Endothelial cell of umbilical vein (primary cell): ENCODE results near the gene PRR19. TPM values are rescaled to one million over a fixed set of nuclear protein-coding genes. Genes with fewer than 3 reads are reported as not detected.

Source experiments
- BruUV-seq: library from RNA; stranded (reverse); fragments of 400-500 nt; replicated peaks from 2 replicates; lab custom pipeline; 2021; lab: Mats Ljungman, UMichigan
- CTCF ChIA-PET: fragments of 300-600, 350-600 bp; sonication (Branson Sonifier 250); formaldehyde crosslinking; loops from one replicate; lab custom pipeline; 2021; ENCODE audit warnings: antibody characterized with exemption, inconsistent platforms; lab: Charles Lee
- POLR2A ChIA-PET: fragments of 300-600, 350-600 bp; sonication (Branson Sonifier 250); formaldehyde crosslinking; loops from one replicate; lab custom pipeline; 2021; ENCODE audit warnings: antibody characterized with exemption, inconsistent platforms; lab: Charles Lee
- DNase-seq: peaks from one replicate; pipeline ENCODE4 v3.0.0-alpha.2; 2011; ENCODE audit warnings: low read depth, low spot score
- FAIRE-seq: peaks from 2 replicates; lab custom pipeline; 2011; peaks lifted over from hg19 to GRCh38; lab: Jason Lieb, UNC
- H2AFZ ChIP-seq: 2 replicates; pipeline ENCODE4 v1.6.0; 2012; ENCODE audit warnings: low read depth, low read length, control low read depth, inconsistent platforms
- H3K27ac ChIP-seq: 2 replicates; pipeline ENCODE4 v1.5.1; 2011; ENCODE audit warnings: low read depth, mild to moderate bottlenecking, control low read depth, low read length, moderate library complexity; ENCODE audit not compliant: insufficient read depth
- H3K27me3 ChIP-seq, 2 experiments: 2 replicates each; pipeline versions ENCODE4 v1.6.0 to v1.6.1; 2011; ENCODE audit warnings: low read length in 2 of 2, mixed read lengths in 1 of 2; ENCODE audit not compliant: control insufficient read depth in 2 of 2, insufficient read depth in 2 of 2
- H3K36me3 ChIP-seq, 2 experiments: 2 replicates in 1 of 2; 3 replicates in 1 of 2; pipeline ENCODE4 v1.5.1; 2011; ENCODE audit warnings: low read length in 2 of 2, mild to moderate bottlenecking in 1 of 2, moderate library complexity in 1 of 2; ENCODE audit not compliant: control insufficient read depth in 2 of 2, insufficient read depth in 2 of 2; ENCODE audit errors: extremely low read depth in 1 of 2
- H3K4me1 ChIP-seq: 3 replicates; pipeline ENCODE4 v1.5.1; 2011; ENCODE audit warnings: mild to moderate bottlenecking, low read length; ENCODE audit not compliant: control insufficient read depth, insufficient read depth; ENCODE audit errors: extremely low read depth
- H3K4me2 ChIP-seq: 2 replicates; pipeline ENCODE4 v1.6.1; 2011; ENCODE audit warnings: low read length, control low read depth, mixed read lengths; ENCODE audit not compliant: insufficient read depth
- H3K4me3 ChIP-seq, 3 experiments: fragments of 200-600 bp in 1 of 3; sonication (generic), shearing (Covaris generic) in 1 of 3; replicated peaks in 1 of 3; 2 replicates each; pipeline ENCODE4 v1.5.1; 2011 to 2016; ENCODE audit warnings: control low read depth in 3 of 3, low read length in 3 of 3, mild to moderate bottlenecking in 2 of 3, inconsistent platforms in 1 of 3, low read depth in 1 of 3, moderate library complexity in 1 of 3; ENCODE audit not compliant: insufficient read depth in 1 of 3
- H3K79me2 ChIP-seq: 2 replicates; pipeline ENCODE4 v1.6.0; 2012; ENCODE audit warnings: low read length, inconsistent platforms; ENCODE audit not compliant: control insufficient read depth, insufficient read depth
- H3K9ac ChIP-seq: replicated peaks from 2 replicates; pipeline ENCODE3; 2011; ENCODE audit warnings: low read length, control low read depth; ENCODE audit not compliant: insufficient read depth; ENCODE audit errors: extremely low read depth
- H3K9me1 ChIP-seq: replicated peaks from 3 replicates; pipeline ENCODE4 v1.6.0; 2011; ENCODE audit warnings: mild to moderate bottlenecking, low read length; ENCODE audit not compliant: control insufficient read depth, insufficient read depth; ENCODE audit errors: extremely low read depth
- H3K9me3 ChIP-seq: replicated peaks from 2 replicates; pipeline ENCODE4 v1.5.1; 2012; ENCODE audit warnings: low read length, inconsistent platforms; ENCODE audit not compliant: control insufficient read depth, insufficient read depth
- H4K20me1 ChIP-seq: replicated peaks from 2 replicates; pipeline ENCODE3; 2011; ENCODE audit warnings: mild to moderate bottlenecking, low read length; ENCODE audit not compliant: control insufficient read depth, insufficient read depth; ENCODE audit errors: extremely low read depth
- CTCF ChIP-seq, 2 donors: IDR thresholded peaks; 1 replicate in 1 of 2; 2 replicates in 1 of 2; pipeline ENCODE4 v1.5.1; 2011; ENCODE audit warnings: low read length in 2 of 2, mild to moderate bottlenecking in 2 of 2, moderate library complexity in 2 of 2, control low read depth in 1 of 2, inconsistent platforms in 1 of 2, low read depth in 1 of 2; ENCODE audit not compliant: insufficient read depth in 1 of 2; ENCODE audit errors: extremely low read depth in 1 of 2
- EZH2 ChIP-seq: IDR thresholded peaks from 2 replicates; pipeline ENCODE4 v1.6.1; 2012; ENCODE audit warnings: borderline replicate concordance, low read depth, mild to moderate bottlenecking, moderate library complexity, low read length, inconsistent platforms; ENCODE audit not compliant: severe bottlenecking
- FOS ChIP-seq: IDR thresholded peaks from 2 replicates; pipeline ENCODE4 v1.6.1; 2011; ENCODE audit warnings: mild to moderate bottlenecking, low read length, moderate library complexity, borderline replicate concordance; ENCODE audit not compliant: insufficient read depth
- GATA2 ChIP-seq: IDR thresholded peaks from 2 replicates; pipeline ENCODE4 v1.7.0; 2011; ENCODE audit warnings: low read depth, mild to moderate bottlenecking, moderate library complexity, mixed read lengths, low read length; ENCODE audit not compliant: insufficient read length, insufficient read depth
- JUN ChIP-seq: IDR thresholded peaks from 2 replicates; pipeline ENCODE4 v1.6.1; 2011; ENCODE audit warnings: borderline replicate concordance, low read depth; ENCODE audit not compliant: insufficient read length, insufficient read depth
- MAX ChIP-seq: IDR thresholded peaks from 2 replicates; pipeline ENCODE4 v1.6.1; 2011; ENCODE audit not compliant: insufficient read depth, insufficient read length
- MYC ChIP-seq: IDR thresholded peaks from one replicate; pipeline ENCODE4 v1.6.1; 2011; ENCODE audit warnings: mild to moderate bottlenecking, low read depth, low read length
- POLR2A ChIP-seq: IDR thresholded peaks from 2 replicates; pipeline ENCODE4 v1.6.1; 2012; ENCODE audit warnings: low read depth, mild to moderate bottlenecking, control low read depth, low read length
- POLR2AphosphoS5 ChIP-seq: IDR thresholded peaks from 2 replicates; pipeline ENCODE4 v1.6.1; 2012; ENCODE audit warnings: low read depth, mild to moderate bottlenecking, control low read depth, low read length, moderate library complexity; ENCODE audit not compliant: insufficient read depth
- dilution Hi-C: fragments of 300-500 bp; cut with MboI; formaldehyde crosslinking; loops from one replicate; pipeline ENCODE4 v1.15.0; 2019; ENCODE audit warnings: low sequenced_read_pairs; ENCODE audit not compliant: extremely low pct_ligation_motif_present
- intact Hi-C: fragments of 100-400 bp; cut with micrococcal nuclease; formaldehyde crosslinking; loops from one replicate; pipeline ENCODE4 v1.10.0; 2022
- polyA plus RNA-seq, 4 experiments: library from polyadenylated mRNA; depleted of rRNA in 3 of 4; stranded (reverse) in 3 of 4; unstranded in 1 of 4; fragments of >200 nt; gene quantifications; 2 replicates each; pipeline versions ENCODE4 v1.2.1 to v1.2.3, GENCODE V29; 2011 to 2012; ENCODE audit warnings: missing spikeins in 1 of 4
- total RNA-seq: library from RNA; stranded (reverse); gene quantifications from 2 replicates; pipeline ENCODE4 v1.2.3, GENCODE V29; 2021

The PRR19 gene
- total and polyA plus RNA-seq, 2 donors (not counting 3 experiments of a cell fraction or from before 2014, with no cell fraction given), result 1.0 to 1.4 TPM

GRCh38 chr19:42303876-42304275 is 1.9 kb downstream of the PRR19 start:
- intact Hi-C loops, result no loop called here
- FAIRE-seq (no peak), DNase-seq (no peak)
- Histone ChIP-seq H3K79me2 (no peaks in the 10 kb centered on the region), H2AFZ (no peak overlapping the region), H3K36me3 (peaks cover 0 to 1% of the 10 kb centered on the region in 2 experiments), H3K4me3 (no peak overlapping the region), H3K9ac (no peak overlapping the region), H3K9me1 (no peaks in the 10 kb centered on the region), H3K4me2 (no peak overlapping the region), H3K9me3 (no peaks in the 10 kb centered on the region), H3K4me1 (peaks cover 9% of the 10 kb centered on the region), H3K27me3 (no peaks in the 10 kb centered on the region), H3K27ac (no peak overlapping the region), H4K20me1 (no peaks in the 10 kb centered on the region)
- POLR2A ChIA-PET, result interaction anchor here (0.6 kb wide), 1 partner anchor 18 kb away, joined by 3 read pairs; no protein-coding TSS in a partner anchor
- TF ChIP-seq POLR2A, result no peak
- TF ChIP-seq MAX, result no peak
- CTCF ChIA-PET, result interaction anchor here (0.6 to 1.7 kb wide), 3 partner anchors 10 to 338 kb away, joined by 3 to 5 read pairs (median 3); no protein-coding TSS in a partner anchor
- dilution Hi-C loops, result no loop called here
- no TSS peak for BruUV-seq

GRCh38 chr19:42306646-42307045 is 4.7 kb downstream of the PRR19 start:
- FAIRE-seq (no peak), DNase-seq (no peak)
- Histone ChIP-seq H3K27me3 (no peaks in the 10 kb centered on the region), H3K4me2 (no peak overlapping the region), H3K27ac (no peak overlapping the region), H3K79me2 (no peaks in the 10 kb centered on the region), H3K4me3 (no peak overlapping the region), H3K9ac (no peak overlapping the region), H3K36me3 (no peaks in the 10 kb centered on the region), H3K9me3 (no peaks in the 10 kb centered on the region), H2AFZ (no peak overlapping the region), H4K20me1 (no peaks in the 10 kb centered on the region), H3K9me1 (no peaks in the 10 kb centered on the region), H3K4me1 (peaks cover 6% of the 10 kb centered on the region)
- no TSS peak for BruUV-seq
- ChIA-PET CTCF (no interaction called here), POLR2A (no interaction called here)
- dilution Hi-C loops (no loop called here), intact Hi-C loops (no loop called here)
- TF ChIP-seq GATA2, result no peak
- TF ChIP-seq POLR2AphosphoS5, result no peak
- no peak for TF ChIP-seq JUN
- no peak for TF ChIP-seq CTCF (IDR thresholded peaks at IDR 0.05; ENCODE audit: extremely low read depth in 1 of 2, insufficient read depth in 1 of 2, low read depth in 1 of 2, low read length in 2 of 2)
- TF ChIP-seq MAX, result no peak
- TF ChIP-seq POLR2A, result no peak
- no peak for TF ChIP-seq MYC
- TF ChIP-seq EZH2, result no peak
- TF ChIP-seq FOS, result no peak
